HG03575 (cell line): ENCODE data around the gene NHEJ1.

Source experiments
- ATAC-seq: cut with Tn5 transposase; IDR thresholded peaks from one replicate; pipeline ENCODE4 v1.9.1; 2021; ENCODE audit not compliant: unreplicated experiment, insufficient number of reproducible peaks, low FRiP score; ENCODE audit errors: extremely low read depth

The NHEJ1 gene

DNA sequence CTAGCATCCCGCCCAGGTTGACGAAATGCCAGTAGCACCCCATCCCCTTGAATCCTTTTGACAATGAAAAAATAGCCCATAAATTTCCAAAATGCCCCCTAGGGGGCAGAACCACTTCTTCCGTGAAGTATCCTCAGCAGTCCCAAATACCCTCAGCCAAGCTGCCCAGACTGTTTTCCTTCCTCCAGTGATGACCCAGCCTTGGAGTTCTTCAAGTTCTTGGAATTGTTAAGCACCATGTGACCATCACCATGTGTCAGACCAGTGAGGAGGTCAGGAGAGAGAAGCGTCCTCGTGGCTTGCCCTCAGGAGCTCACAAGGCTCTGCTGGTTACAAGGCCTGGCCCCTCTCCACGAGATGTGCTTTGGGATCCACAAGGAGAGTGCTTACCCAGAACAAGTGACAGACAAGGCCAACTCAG, 10.6 kb upstream of the NHEJ1 start:
- no peak for ATAC-seq

DNA sequence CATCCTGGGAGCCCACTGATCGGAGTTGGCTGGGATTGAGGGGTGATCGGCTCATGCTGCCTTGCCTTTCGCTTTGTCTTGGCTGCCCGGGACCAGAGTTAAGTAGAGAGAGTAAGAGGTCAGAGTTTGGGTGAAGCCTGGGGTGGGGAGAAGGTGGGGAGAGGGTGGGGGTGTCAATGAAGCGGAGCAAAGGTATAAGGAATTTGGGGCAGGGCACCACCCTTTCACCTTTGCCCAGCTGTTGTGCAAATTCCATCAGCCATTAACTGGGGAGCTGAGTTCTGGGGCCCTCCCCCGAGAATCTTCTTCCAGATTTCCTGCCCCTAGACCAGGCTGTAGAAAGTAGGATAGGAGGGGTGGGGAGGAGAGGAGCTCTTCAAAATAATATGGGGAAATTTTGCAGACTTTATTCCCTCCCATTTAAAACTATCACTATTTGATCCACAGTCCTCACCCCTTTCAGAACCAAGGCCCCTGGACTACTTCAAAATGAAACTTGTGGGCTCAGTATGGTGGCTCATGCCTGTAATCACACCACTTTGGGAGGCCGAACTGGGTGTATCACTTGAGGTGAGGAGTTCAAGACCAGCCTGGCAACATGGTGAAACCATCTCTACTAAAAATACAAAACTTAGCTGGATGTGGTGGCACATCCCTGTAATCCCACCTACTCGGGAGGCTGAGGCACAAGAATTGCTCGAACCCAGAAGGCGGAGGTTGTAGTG, 9.5 kb upstream of the NHEJ1 start, which contains the start of gene SLC23A3:
SLC23A3 (minus strand) TSS at position 100 of the 725 bp plus-strand sequence; CDS start at position 55, 45 bp downstream.
- ATAC-seq, result no peak

DNA sequence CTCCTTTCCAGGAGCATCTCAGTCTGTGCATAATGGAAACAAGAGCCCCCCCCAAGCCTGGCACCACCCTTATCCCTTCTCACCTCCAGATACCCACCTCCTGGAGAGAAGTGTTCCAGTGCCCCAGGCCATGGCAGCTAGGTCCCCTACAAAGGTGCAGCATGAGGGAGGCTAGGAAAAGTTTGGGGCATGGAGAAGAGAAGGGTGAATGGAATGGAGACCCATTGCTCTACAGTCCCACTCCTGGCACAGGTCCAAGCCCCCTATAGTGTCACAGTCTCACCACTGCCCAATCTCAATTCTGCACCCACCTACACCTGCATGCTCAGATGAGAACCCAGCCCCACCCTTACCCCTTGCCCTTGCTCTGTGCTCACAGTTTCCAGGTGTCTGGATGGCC, 8.3 kb upstream of the NHEJ1 start:
- ATAC-seq, result no peak

DNA sequence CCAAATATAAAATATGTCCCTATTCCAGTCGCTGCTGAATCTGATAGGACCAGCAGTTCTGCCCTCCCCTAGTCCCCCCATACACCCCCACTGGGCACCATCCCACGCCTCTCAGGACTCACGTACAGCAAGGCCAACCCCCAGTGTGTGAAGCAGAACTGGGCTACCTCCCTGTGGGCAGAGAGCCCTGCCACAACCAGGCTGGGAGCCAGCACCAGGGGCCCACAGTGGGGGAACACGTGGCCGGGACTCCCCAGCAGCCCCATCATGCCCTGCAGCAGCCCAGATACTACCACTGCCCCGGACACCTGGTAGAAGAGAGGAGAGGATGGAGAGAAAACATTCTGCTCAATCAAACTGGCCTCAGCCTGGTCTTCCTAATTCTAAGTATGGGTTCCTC, 7.9 kb upstream of the NHEJ1 start:
- no peak for ATAC-seq

DNA sequence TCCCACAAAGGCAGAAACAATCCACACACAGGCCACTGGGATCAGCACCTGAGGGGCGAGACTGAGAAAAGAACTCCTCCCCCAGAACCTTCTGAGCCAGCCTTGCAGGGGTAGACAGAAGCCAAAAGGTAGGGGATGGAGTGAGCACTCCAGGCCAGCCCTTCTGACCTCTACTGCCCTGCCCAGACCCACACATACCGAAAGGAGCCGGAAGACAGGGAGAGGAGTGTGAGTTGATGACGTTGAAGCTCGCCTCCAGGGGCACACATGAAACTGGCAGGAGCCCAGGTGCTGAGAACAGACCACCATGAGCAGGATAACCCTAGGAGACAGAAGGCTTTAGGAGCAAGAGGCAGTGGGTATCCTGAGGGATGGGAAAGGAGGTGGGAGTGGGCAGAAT, 7.4 kb upstream of the NHEJ1 start:
- ATAC-seq, result no peak

DNA sequence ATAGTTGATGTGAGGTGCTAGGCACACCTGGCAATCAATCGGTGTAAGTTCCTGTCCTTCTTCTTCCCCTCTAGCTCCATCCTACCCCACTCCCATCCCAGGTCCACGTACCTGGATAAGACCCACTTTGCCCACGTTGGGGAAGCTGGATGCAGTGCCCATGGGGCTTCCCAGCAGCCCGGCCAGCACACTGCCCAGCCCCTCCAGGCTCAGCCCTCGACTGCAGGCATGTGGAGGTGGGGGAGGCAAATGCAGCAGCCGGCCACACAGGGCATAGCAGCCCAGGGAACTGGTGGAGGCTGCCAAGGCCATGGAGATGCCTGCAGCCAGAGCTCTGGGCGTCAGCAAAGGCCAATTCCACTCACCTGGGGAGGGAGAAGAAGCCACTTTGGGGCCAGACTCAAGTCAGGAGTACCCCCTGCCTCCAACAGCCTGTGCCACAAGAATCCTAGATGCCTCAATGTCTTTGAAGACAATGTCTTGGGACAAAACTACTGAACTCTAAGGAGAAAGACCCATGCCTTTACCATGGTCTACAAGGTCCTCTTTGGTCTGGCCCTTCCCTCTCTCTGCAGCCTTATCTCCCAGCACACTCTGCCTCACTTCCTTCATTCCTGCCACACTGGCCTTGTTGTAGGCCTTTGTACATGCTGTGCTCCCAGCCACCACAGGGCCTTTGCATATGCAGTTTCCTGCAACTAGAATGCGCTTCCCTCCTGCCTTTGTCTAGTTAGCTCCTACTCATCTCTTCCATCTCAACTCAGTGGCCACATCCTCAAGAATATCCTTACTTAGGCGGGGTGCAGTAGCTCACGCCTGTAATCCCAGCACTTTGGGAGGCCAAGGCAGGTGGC, 4.7 kb upstream of the NHEJ1 start:
- ATAC-seq, result no peak

DNA sequence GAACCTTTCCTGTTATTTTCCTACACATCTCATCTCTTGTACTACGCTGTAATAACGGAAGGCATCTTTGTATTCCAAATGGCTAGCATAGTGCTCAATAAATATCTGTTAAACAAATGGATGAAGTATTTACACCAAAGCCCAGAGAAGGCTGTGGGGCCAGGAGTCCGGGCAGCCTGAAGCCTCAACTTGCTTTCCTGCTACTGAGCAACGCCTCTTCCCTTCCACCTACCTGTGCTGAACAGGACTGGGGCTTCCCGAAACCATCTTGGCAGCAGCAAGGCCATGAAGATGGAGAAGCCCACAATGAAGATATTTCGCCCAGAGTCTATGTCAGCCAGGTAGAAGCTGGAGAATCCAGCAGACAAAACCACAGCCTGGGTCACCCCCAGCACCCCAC, 2.5 kb upstream of the NHEJ1 start:
- ATAC-seq, result no peak

DNA sequence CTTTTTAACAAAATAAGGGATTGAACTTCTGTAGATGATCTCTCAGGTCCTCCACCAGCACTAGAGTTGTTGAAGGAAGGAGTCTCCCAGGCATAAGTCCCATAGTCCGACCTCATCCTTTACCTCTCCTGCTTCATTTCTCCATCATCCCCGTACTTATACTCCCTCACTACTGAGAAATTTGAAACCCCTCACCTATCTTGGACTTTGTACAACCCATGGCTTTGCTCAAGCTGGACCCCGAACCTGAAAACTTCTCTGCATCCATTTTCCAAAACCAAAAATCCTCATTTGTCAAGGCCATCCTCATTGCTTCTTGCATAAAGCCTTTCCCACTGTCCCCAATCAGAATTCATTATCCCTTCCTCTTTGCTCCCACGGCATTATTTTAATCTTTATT, 482 bp upstream of the NHEJ1 start:
- no peak for ATAC-seq

DNA sequence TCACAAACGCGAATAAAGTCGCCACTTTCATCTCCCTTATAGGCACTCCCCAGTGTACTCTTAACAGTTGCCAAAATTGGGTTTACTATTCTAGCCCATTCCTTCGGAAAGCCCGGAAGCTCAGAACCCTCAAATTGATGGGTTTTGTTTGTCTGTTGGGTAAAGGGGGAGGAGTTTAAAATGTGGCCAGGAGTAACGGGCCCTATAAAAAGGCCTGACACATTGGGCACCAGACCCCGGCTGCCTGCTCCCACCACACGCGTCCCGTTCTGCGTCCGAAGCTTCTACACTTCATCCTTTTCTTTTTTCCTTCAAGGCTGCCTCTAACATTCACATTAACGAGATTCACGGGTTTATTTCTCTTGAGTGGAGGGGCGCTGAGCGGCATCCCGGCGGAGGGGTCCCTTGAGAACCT, 837 bp downstream of the NHEJ1 start:
- no peak for ATAC-seq

DNA sequence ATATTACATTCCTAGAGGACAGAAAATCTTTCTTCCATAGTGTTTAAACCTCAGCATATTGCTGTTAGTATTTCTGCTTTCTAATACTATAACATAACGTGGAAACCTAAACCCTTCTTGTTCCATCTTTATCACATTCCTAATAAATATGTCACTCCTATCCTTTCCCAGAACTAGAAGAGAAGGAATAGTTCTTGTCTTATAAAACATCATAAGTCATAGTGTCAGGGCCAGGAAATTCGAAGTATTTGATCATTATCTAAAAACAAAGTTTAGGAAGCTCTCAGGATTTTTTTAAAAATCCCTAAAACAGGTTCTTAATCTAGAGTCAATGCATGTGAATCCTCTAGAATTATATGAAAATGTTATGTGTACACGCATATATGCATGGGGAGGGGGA, 2.0 kb downstream of the NHEJ1 start:
- no peak for ATAC-seq

DNA sequence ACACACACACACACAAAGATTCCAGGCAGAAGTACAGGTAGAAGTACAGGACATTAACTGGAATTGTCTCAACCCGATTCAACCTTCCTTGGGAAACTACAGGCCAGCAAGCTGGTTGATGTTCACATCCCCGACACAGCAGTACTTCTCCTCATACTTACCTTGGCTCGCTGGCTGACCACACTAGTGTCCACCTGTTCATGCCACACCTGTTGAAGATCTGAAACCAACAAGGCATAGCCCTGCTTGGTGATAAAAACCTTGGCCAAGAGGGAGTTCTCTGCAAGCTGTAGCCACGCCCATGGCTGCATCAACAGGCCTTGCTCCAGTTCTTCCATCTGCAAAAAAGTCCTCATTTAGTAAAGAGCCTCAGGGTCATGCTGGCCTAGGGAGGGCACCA, 2.6 kb downstream of the NHEJ1 start:
- ATAC-seq, result no peak

DNA sequence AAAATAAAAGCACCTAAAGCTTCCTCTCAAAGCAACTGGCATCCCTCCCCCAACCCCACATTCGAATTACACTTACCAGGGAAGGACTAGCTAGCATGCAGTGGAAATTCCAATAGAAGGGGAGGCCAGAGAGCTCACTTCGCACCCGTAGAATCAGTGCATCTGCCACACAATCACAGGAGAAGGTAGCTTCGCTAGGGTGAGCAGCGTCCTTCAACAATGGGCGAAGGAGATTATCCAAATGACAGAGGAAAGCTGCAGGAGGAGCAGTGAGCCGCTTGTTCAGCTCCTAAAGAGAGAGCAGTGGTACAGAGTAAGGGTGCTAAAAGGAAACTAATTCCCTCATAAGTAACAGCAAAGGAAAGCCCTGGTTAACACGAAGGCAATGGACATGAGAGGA, 3.2 kb downstream of the NHEJ1 start:
- ATAC-seq, result no peak

DNA sequence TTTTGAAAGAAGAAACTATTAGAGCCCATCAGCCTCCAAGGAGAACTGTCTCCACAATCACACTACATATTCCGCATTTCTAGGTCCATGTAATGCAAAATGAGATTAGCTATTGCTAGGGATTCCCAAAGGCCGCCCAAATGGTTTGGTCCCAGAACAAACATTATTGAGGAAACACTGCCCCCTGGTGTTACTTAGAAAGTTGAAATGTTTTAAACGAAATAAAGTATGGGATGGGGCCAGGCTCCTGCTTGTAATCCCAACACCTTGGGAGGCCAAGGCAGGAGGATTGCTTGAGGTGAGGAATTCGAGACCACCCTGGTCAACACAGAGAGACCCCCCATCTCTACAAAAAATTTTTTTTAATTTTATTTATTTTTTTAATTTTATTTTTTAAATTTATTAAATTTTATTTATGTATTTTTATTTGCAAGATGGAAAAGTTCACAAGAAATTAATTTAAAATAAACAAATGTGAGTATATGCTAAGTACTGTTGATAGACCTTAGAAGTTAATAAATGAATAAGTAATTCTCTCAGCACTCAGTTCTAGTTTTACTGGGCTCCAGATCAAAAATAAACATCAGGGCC, 5.5 kb downstream of the NHEJ1 start:
- ATAC-seq, result no peak

DNA sequence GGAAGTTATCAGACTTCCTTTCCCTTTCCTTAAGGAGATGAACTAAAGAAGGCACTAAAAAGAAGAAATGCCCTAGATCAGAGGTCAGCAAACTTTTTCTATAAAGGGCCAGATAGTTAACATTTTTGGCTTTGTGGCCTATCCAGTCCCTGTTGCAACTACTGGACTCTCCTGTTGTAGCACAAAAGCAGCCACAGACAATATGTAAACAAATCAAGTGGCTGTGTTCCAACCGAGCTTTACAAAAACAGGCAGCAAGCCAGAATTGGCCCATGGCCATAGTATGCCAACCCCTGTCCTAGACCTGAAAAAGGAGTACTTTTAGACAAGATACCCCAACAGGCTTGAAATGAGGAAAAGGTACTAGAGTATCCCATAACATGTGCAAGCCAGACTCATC, 10.9 kb downstream of the NHEJ1 start:
- ATAC-seq, result no peak

DNA sequence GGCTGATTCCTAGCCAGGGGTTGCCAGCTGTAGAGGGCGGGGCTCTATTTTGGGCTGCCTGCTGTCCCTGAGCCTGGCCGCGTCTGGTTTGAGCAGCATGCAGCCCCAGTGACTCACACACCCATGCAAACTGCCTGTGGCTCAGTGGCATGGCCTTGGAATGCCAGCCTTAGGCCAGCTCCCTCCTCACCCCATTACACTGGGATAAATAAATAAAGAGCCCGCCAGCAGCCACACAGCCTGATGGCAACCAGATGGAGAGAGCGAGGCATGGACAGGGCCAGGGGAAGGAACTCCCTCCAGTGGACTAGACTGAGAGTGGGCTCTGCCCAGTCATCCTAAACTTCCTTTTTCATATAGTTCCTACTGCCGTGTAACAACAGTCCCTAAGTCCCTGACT, 18.3 kb downstream of the NHEJ1 start:
- no peak for ATAC-seq

DNA sequence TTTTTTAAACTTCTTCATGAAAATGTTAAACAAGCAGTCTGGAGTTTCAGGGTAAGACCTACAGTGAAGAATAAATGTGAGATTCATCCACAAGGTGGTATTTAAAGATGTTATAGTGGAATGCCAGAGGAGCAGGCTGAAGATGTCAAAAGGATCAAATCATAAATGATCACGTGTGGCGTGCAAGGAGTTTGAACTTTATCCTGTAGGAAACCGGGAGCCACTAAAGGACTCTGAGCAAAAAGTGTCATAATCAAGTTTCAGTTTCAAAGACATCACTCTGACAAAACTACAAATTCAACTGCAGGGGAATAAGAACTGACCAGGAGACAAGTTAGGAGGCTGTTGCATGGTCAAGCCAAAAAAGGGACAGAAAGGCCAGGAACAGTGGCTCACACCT, 19.9 kb downstream of the NHEJ1 start:
- ATAC-seq, result no peak

DNA sequence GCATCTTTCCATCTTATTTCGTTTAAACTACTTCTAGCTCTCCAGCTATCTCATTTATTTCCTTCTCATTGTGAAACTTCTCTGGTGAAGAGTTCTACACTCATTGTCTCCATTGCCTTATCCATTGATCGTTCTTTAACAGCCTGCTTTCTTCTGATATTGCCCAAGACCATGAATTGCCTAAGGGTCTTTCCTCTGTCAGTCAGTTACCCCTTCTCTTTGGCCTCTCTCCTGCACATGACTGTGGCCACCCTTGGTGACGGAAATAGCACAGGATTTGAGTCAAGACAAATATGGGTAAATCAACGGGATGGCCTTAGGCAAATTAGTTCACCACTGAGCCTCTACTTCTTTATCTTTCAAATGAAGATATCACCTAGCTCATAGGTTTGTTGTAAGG, 26.6 kb downstream of the NHEJ1 start:
- ATAC-seq, result no peak

DNA sequence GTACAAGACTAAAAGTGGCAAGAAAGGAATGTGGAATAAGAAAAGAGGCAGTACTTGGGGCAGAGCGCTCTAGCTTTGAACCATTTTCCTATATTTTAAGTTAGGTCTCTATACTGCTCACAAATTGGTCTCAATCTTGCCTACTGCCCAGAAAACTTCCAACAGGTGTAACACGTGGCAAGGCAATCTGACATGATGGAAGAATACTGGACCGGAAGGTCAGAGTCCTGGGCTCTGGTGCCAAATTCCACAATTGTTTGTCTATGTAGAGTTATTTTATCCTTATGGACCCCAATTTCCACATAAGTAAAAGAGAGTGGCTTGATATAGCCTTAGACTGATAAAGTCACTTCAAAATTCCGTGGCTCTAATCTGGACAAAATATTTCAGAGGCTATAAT, 28.9 kb downstream of the NHEJ1 start:
- no peak for ATAC-seq

DNA sequence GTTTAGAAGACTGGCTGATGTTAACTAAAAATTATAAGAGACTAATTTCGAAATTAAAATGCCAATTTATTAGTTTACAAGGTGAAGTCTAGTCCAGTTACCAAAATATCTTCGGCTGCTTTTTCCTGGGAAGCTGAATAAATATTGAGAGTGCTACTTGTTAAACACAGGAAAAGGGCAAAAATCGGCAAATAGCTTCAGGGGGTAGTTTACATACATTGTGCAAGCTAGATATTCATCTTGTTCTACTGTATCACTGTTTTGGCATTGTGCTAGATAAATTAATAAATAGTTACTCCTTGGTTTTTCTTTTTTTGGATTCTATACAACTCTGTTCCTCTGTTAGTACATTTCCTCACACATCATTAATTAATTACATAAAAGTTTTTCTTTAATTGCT, 29.3 kb downstream of the NHEJ1 start:
- no peak for ATAC-seq

DNA sequence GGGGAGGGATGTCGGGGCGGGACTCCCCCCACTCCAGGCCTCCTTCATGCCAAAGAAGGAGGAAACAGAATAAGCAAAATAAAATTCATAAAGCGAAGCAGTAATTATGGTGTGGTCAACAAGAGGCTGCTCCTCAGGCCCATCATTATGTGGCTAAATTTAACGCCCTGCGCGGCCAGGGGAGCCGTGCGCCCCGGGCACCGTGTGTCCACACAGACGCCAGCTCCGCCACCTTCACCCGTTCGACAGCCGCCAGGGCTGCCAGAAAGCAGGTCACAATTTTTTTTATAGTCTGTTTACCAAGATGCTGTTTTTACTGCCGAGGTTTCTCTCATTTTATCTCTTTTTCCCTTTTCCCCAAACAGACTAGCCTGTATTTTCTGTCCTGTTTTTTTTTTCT, 31.0 kb downstream of the NHEJ1 start:
- no peak for ATAC-seq
